SKM-1 treated with dmso at 0.1 percent for 144 hours (cell line): Measurements from ENCODE around the gene CHURC1.
"Not testable (repeated sequence)": the region's sequence is repeated elsewhere in the genome, so short reads cannot be mapped to it uniquely, and the experiment has no call there.

ENCODE experiments used
- DNase-seq: peaks from one replicate; lab custom pipeline; 2025; ENCODE audit not compliant: unreplicated experiment; lab: John Stamatoyannopoulos, UW

The CHURC1 gene

DNA sequence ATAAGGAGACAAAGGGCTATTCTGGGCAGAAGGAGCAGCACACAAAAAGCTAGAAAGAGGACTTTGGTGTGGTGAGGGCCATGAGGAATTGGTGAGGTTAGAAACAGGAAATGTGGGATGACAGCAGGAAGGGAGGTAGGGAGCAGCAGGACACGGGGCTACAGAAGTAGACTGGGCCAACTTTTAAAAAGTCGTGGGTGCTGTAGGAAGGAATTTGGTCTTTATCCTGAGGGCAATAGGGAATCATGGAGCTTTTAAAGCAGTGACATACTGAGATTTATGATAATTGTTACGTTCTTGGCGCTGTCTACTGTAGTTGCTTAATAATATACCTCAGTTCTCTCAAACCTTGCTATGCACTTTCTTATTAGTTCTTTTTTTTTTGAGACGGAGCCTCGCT lies 8.2 kb upstream of the CHURC1 start:
- DNase-seq = no peak

DNA sequence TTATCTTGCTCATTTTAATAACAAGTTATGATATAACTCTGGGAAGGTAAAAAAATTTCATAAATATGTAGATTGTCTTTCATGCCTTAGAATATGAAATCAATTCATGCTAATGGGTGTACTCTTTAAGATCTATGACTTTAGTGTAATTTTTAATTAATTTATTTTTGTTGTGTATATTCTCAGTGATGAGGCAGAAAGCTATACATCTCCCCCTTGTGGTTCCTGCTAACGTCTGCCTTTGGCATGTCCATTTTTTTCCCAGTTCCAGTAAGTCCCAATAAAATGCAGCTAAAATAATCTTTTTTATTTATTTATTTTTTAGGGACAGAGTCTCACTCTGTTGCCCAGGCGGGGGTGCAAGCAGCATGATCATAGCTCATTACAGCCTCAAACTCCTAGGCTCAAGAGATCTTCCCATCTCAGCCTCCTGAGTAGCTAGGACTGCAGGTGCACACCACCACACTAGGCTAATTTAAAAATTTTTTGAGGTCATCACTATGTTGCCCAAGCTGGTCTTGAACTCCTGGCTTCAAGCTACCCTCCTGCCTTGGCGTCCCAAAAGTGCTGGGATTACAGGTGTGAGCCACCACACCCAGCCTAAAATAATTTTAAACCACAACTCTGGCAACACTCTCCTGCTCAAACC lies 3.3 kb upstream of the CHURC1 start:
- DNase-seq = no peak

DNA sequence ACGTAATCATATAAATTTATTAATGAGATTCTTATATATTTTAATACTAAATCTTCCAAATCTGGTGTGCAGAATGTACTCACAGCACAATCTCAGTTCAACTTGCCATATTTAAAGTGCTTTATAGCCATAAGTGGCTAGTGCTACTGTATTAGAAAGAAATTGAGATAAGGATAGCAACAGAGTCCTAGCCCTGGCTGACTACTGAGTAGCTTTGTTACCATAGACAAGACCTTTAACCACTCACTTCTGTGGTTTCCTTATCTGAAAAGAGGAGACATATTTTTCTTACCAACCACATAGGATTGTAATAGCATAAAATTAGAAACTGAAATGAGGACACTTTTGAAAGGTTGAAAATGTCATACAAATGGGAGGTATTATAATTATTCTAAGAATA lies 2.0 kb upstream of the CHURC1 start:
- DNase-seq = no peak

DNA sequence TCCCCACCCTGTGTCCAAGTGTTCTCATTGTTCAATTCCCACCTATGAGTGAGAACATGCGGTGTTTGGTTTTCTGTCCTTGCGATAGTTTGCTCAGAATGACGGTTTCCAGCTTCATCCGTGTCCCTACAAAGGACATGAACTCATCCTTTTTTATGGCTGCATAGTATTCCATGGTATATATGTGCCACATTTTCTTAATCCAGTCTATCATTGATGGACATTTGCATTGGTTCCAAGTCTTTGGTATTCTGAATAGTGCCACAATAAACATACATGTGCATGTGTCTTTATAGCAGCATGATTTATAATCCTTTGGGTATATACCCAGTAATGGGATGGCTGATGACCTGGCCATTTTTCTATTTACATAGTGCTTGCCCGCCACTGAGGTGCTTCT lies 778 bp upstream of the CHURC1 start:
- DNase-seq = not testable (repeated sequence)

DNA sequence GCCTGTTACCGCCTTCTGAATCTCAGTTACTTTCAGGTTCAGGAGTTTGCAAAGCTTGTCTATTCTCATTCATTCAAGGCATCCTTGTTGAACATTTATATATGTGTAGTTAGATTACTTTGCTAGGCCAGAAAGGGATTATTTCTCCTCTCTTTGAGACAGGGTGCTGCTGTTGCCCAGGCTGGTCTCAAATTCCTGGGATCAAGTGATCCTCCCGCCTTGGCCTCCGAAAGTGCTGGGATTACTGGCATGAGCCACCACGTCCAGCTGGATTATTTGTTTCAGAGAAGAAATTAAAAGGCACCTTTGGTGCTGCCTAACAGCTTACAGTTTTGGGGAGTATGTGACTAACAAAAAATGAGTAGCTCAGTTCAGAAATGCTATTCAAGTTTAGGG lies 772 bp downstream of the CHURC1 start:
- DNase-seq = no peak

DNA sequence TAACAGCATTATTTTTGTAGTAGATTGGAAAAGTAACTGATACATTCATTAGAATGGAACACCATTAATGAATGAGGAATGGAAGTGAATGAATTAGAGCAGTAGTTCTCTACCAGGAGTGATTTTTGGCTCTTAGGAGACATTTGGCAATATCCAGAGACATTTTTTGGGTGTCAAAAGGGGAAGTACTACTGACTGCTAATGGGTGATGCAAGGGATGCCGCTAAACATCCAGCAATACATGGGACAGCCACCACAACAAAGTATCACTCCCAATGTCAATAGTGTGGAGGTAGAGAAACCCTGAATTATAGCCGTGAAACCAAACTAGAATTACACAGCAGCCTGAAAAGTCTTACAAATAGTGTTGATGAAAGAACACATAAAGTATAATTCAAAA lies 1.5 kb downstream of the CHURC1 start:
- peak; percentile 39 for DNase-seq

DNA sequence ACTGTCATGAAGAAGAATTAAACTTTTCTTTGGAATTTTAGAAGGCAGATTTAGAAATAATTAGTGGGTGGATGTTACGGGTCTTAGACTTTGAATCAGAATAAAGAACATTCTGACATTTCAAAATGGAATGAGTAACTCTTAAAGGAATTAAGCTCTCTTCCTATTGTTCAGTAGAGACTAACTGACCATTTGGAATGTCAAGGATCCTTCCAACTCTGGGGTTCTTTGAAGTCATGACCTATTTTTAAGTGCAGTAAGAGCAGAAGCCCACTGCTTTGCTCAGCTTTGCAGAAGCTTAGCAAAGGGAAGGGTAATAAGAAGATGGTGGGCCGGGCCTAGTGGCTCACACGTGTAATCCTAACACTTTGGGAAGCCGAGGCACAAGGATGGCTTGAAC lies 4.0 kb downstream of the CHURC1 start:
- DNase-seq = no peak

DNA sequence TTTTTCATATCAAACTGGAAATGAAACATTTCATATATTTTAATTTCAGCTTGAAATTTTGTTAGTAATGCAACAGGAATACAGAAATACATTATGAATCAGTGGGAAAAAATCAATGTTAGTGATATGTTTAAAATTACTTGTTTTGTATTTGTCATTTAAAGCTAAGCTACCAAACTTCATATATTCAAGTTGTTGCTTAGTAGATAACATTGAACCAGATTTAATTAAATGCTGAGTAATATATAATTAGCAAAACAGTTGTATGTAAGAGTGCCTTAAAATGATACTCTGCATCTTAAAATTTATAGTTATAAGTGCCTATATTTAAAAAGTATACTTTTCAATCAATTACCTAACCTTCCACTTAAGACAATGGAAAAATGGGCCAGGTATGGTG lies 5.0 kb downstream of the CHURC1 start:
- DNase-seq = no peak

DNA sequence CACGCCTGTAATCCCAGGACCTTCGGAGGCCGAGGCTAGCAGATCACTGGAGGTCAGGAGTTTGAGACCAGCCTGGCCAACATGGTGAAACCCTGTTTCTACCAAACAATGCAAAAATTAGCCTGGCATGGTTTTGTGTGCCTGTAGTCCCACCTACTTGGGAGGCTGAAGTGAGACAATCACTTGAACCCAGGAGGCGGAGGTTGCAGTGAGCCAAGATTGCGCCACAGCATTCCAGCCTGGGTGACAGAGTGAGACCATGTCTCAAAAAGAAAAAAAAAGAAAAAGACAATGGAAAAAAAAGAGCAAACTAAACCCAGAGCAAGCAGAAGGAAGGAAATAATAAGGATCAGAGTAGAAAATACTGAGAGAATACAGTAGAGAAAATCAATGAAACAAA lies 5.4 kb downstream of the CHURC1 start:
- no peak for DNase-seq

DNA sequence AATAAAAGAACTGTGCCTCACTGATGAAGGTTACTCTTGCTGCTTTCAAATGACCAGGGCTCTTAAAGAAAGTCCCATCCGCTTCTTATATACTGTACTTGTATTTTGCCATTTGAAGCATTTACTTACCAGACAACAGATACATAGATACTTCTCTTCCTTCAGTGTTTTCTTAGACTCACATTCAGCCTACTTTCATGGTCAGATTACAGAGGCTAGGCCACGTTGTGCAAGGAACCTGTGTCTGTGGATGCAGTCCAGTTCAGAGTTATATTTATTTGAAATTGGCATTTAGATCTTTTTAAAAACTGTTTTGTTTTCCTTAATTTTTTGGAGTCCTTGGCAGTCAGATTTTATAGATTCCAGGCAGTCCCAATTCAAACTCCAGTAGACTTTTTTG lies 6.2 kb downstream of the CHURC1 start:
- no peak for DNase-seq

DNA sequence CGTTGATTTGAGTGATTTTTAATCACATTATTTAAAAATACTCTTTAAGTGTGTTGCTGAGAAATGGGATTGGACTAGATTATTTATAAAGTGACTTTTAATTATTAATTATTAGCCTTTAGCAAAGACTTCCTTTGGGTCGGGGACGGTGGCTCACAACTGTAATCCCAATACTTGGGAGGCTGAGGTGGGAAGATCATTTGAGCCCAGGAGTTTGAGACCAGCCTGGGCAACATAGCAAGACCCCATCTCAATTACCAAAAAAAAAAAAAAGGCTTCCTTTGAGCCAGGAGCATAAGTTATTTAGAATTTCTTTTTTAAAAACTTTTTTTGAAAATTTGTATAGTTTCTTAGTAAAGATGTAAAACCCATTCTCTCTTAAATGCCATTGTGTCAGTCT lies 8.8 kb downstream of the CHURC1 start:
- DNase-seq = no peak

DNA sequence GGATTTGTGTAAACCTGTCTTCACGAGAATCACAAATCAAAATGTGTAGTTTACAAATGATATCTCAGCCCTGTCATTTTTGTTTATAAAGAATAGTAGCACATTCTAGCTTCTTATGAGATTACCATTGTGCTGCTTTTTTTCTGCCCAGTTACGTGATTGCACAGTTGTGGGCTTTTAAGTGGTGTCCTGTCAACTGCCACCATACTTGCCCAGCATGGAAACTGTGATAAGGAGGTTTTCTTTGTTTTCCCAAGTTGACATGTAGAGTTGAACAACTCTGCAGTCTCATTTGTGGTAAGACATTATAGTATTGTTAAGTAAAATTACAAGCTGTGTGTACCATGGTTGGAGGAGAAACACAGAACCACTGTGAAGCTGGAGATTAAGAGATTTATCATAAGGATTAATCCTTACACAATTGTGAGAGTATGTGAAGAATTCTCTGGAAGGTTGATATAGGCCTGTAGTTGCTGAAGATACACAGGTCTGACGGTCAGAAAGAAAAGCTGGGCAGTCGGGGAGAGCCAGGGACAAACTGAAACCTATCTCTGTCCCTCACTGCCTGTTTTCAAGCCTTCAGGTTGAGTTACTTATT lies 12.2 kb downstream of the CHURC1 start:
- no peak for DNase-seq

DNA sequence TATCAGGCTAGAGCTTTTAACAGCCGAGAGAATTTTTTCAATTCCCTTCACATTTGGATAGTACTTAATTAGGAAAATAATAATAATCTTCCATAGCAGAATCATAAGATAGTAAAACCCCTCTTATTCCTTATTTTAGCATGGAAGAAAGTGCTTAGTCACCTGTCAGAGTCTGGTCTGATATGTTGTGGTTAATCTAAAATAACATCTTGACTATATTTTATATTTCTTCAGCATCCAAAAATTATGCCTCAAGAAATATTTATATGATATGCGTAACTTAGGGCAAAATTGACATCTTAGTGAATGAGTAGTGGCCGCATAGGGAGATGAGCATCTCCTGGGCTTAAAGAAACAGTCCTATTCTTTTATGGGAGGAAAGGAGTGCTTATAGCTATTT lies 12.8 kb downstream of the CHURC1 start:
- DNase-seq = no peak

DNA sequence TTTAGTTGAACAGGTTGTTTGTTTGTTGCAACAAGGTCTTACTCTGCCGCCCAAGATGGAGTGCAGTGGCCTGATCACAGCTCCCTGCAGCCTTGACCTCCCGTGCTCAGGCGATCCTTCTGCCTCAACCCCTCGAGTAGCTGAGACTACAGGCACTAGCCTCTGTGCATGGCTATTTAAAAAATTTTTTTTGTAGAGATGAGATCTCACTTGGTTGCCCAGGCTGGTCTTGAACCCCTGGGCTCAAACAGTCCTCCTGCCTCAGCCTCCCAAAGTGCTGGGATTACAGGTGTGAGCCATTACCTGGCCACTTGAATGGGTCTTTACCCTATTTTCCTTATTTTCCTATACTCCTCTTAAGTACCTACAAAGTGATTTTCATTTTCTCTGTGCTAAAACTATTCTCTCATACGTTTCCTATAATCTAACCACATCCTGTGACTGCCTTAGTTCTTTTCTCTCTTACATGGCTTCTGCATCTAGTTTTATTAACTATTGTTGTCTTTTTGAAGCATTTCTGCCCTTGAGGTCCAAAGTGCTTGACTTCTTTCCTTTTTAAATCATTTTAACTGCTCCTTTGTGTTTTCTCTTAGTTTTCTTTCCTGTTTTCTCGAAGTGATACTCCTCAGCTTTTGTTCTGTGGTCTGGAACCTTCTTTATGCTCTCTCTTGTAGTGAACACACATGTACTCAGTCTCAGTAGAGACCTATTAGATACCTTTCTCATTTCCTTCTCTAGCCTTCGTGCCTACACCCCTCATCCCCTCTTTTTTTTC lies 14.2 kb downstream of the CHURC1 start:
- DNase-seq = no peak

DNA sequence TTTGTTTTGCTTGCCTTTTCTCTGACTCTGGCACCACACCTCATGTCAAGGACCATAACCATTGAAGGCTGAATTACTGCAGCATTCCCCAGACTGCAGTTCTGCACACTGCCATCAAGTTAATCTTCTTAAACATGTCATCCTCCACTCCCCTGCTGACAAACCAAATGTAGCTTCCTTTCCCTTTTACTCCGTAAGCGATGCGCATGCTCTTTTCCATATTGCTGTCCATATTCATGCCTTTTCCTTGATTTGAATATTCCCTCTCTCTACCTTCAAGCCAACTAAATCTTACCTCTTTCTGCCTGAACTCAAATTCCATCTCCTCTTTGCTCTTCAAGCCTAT lies 14.7 kb downstream of the CHURC1 start:
- no peak for DNase-seq

DNA sequence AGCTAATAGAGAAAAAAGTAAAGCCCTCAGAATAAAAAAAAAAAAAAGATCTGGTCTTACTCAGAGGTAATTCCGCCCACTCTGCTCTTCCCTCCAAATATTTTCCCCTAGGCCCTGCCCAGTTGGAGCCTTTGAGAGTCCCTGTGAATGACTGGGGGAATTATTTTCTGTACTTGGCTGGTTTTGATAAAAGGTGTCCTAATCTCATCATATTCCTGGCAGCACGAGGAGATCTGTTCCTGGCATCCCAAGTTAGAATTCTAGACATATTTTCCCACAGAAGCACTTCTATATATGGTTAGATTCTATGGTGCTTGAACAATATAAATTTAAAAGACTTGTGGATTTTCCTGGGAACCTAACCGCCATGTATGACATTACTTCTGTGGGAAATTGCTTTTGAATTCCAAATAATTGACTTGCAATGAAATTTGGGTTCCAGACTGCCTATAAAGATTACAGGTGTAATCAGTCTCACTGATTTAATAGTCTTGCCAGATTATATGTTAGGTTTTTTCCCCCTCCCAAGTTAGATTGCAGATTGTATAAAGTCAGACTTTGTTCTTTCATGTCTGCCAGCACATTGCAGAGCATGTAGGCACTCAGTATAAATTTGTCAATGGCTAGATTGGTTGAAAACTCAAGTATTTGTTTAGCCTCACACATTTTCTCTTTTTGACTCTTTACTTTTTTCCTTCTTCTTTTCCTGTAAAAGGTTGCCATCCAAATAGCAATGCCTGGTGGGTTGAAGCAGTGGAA lies 16.0 kb downstream of the CHURC1 start:
- DNase-seq = no peak

DNA sequence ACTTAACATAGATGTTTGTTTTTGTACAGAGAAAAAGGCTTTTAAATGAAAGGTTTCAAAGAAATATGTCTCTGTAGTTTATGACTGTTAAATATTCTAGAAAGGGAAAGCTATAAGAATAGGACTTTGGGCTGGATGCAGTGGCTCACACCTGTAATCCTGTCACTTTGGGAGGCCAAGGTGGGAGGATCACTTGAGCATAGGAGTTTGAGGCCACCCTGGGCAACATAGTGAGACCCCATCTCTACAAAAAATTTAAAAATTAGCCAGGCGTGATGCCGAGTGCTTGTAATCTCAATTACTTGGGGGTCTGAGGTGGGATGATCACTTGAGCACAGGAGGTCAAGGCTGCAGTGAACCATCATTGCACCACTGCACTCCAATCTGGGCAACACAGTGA lies 16.9 kb downstream of the CHURC1 start:
- no peak for DNase-seq

DNA sequence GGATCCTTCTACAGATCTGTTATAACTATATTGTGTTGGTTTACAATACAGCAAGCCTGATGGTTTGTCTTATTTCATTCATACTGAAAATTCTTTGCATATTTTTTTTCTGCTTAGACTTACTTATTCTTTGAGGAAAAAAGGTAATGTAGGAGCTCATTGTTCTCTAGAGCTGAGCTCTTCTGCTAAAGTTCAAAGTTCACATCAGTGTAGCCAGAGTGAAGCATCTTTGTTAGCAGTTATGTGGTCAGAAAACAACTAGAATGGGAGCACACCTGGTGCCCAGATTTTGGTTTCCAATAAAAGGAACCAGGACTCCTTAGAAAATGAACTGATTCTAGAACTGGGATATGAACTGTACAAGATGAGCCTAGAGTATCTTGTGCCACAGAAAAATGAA lies 18.0 kb downstream of the CHURC1 start:
- no peak for DNase-seq

DNA sequence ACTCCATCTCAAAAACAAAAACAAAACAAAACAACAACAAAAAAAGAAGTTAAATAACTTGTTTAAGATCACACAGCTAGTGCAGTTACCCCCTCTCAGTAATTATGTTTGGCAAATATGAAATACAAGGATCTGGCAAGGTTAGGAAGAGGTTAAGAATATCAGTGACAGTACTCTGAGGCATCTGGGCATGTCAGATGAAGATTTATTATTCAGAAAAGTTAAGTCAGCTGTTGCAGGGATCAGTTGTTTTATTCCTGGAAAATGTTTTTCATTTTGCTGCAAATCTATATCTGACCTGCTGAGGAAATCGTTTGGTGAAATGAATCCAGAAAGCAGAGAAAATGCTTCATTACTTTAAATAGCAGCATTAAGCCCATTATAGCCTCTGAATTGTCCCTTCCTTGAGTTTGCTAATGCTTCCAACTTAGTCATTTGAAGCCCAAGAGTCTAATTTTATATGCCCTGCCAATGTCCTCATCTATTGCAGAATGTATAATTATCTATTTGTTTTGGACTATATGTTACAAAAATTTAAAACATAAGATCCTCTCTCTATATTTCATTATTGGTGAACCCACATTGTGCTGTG lies 20.2 kb downstream of the CHURC1 start:
- no peak for DNase-seq

DNA sequence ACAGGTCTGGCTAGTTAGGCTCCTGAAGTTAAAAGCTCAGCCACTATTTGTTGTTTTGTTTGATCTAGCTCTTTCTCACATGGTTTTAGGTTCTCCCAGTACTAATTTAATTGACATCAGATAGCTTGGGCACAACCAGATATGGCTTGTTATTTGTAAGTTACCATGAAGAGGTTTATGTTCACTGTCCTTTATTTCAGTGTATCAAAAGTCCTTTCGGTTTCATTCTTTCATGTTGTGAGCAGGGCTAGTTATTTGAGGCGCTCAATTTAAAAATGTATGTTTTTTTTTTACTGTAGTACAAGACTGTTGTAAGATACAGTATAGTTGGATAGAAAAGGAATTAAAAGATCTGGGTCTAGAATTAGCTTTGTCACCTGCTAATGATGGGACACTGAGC lies 21.3 kb downstream of the CHURC1 start:
- no peak for DNase-seq

DNA sequence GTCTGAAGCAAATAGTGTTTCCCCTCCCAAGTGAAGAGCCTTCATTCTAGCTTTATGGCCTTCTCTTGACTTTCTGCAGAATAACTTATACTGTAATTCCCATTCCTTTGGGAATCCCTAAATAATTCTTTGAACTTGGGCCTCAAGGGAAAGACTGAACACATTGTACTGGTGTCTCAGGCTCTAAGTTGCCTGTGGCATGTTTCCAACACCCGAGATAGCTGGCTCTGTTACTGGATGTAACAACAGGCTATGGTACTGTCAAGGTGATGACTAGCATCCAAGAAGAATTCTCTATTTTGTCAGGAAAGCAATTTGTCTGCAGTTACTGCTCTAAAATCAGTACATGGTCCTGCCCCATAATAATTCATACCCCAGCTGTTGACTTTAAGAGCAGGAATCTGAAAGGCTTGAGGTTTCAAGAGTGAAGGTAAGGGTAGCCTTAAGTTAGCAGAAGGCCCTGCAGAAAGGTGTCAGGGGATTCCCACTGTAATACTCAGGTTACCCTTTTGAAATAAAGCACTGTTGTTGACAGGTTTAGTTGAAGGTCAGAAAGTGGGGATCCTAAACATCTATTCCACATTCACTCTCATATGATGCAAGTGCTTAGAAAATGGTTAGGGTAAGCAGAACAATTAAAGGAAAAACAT lies 23.0 kb downstream of the CHURC1 start:
- no peak for DNase-seq
